ENCODE data around the gene ANO5.
"Not testable (repeated sequence)": the region's sequence is repeated elsewhere in the genome, so short reads cannot be mapped to it uniquely, and the experiment has no call there.

Gene ANO5

GRCh38 chr11:22203281-22203680, 10.4 kb downstream of the ANO5 start:
- no peak for DNase-seq (ENCODE audit: low read depth, low spot score)

- no peak for DNase-seq (ENCODE audit: low read depth, low spot score)
These were observed 14.3 kb downstream of the ANO5 start for GRCh38 chr11:22207162-22207561.

GRCh38 chr11:22208151-22208858, 15.4 kb downstream of the ANO5 start:
- DNase-seq (ENCODE audit: low read depth, low spot score) = no peak

- no peak for DNase-seq (ENCODE audit: low read depth, low spot score)
These were observed 24.1 kb downstream of the ANO5 start for GRCh38 chr11:22216940-22217339.

GRCh38 chr11:22221143-22221542, 28.3 kb downstream of the ANO5 start:
- DNase-seq (ENCODE audit: low read depth, low spot score) = no peak

GRCh38 chr11:22225190-22225589, 32.3 kb downstream of the ANO5 start:
- DNase-seq (ENCODE audit: low read depth, low spot score) = no peak

GRCh38 chr11:22234743-22235142, 41.9 kb downstream of the ANO5 start:
- no peak for DNase-seq (ENCODE audit: low read depth, low spot score)

GRCh38 chr11:22244986-22245592, 52.2 kb downstream of the ANO5 start:
- no peak for DNase-seq (ENCODE audit: low read depth, low spot score)

GRCh38 chr11:22246992-22247391, 54.1 kb downstream of the ANO5 start:
- DNase-seq (ENCODE audit: low read depth, low spot score) = no peak

- no peak for DNase-seq (ENCODE audit: low read depth, low spot score)
These were observed 57.0 kb downstream of the ANO5 start for GRCh38 chr11:22249871-22250270.

GRCh38 chr11:22256876-22257275, 64.0 kb downstream of the ANO5 start:
- no peak for DNase-seq (ENCODE audit: low read depth, low spot score)

GRCh38 chr11:22263613-22264012, 70.7 kb downstream of the ANO5 start:
- no peak for DNase-seq (ENCODE audit: low read depth, low spot score)

GRCh38 chr11:22268983-22269624, 76.2 kb downstream of the ANO5 start:
- DNase-seq (ENCODE audit: low read depth, low spot score) = not testable (repeated sequence)

- DNase-seq (ENCODE audit: low read depth, low spot score) = no peak
These were observed 80.9 kb downstream of the ANO5 start for GRCh38 chr11:22273781-22274180.

- no peak for DNase-seq (ENCODE audit: low read depth, low spot score)
These were observed 82.7 kb downstream of the ANO5 start for GRCh38 chr11:22275600-22275999.

GRCh38 chr11:22276535-22276934, 83.7 kb downstream of the ANO5 start:
- DNase-seq (ENCODE audit: low read depth, low spot score) = no peak

GRCh38 chr11:22284991-22285390, 92.1 kb downstream of the ANO5 start:
- DNase-seq (ENCODE audit: low read depth, low spot score) = not testable (repeated sequence)

GRCh38 chr11:22302368-22302767, 109.5 kb downstream of the ANO5 start:
- no peak for DNase-seq (ENCODE audit: low read depth, low spot score)

- no peak for DNase-seq (ENCODE audit: low read depth, low spot score)
These were observed 111.6 kb downstream of the ANO5 start for GRCh38 chr11:22304337-22304961.

GRCh38 chr11:22317656-22318055, 124.8 kb downstream of the ANO5 start:
- no peak for DNase-seq (ENCODE audit: low read depth, low spot score)

- no peak for DNase-seq (ENCODE audit: low read depth, low spot score)
These were observed 138.9 kb downstream of the ANO5 start for GRCh38 chr11:22331771-22332170.

All from activated CD4-positive, CD25-positive, alpha-beta regulatory T cell treated with anti-CD3 and anti-CD28 coated beads, Interleukin-2, amount 50 U/mL, for 16 hours (primary cell).